Psoas muscle (tissue), 8 donors: ENCODE data around the gene LPP. TPM values are rescaled to one million over a fixed set of nuclear protein-coding genes. Genes with fewer than 3 reads are reported as not detected.

Experiments used
- ATAC-seq, 4 donors: fragments of 200-7000 bp; cut with Tn5 transposase; one replicate each; pipeline ENCODE4 v1.9.1; 2020; ENCODE audit warnings: moderate library complexity in 3 of 4, mild to moderate bottlenecking in 2 of 4
- DNase-seq, 2 donors: peaks; one replicate each; pipeline ENCODE4 v3.0.0-alpha.2; 2020
- H3K27ac ChIP-seq: fragments of 200-600 bp; one replicate; pipeline ENCODE4 v1.8.0; 2022
- H3K27me3 ChIP-seq, 3 donors: fragments of 200-600 bp in 1 of 3; one replicate each; pipeline versions ENCODE4 v1.6.1 to v1.8.0; 2013 to 2022; ENCODE audit warnings: low read length in 2 of 3, mild to moderate bottlenecking in 2 of 3, moderate library complexity in 1 of 3; ENCODE audit not compliant: insufficient read depth in 3 of 3
- H3K36me3 ChIP-seq, 2 donors: fragments of 200-600 bp in 1 of 2; one replicate each; pipeline versions ENCODE4 v1.6.1 to v1.8.0; 2013 to 2022; ENCODE audit warnings: low read depth in 1 of 2, mild to moderate bottlenecking in 1 of 2, moderate library complexity in 1 of 2; ENCODE audit not compliant: insufficient read depth in 1 of 2
- H3K4me1 ChIP-seq: fragments of 200-600 bp; one replicate; pipeline ENCODE4 v1.8.0; 2022
- H3K4me3 ChIP-seq: fragments of 200-600 bp; one replicate; pipeline ENCODE4 v1.8.0; 2022; ENCODE audit warnings: mild to moderate bottlenecking
- H3K9me3 ChIP-seq: fragments of 200-600 bp; one replicate; pipeline ENCODE4 v1.8.0; 2022
- CTCF ChIP-seq: fragments of 200-600 bp; IDR thresholded peaks from one replicate; pipeline ENCODE4 v1.8.0; 2022; ENCODE audit warnings: antibody characterized with exemption
- whole genome bisulfite sequencing, 3 donors: extraction: QIAGEN DNeasy Blood & Tissue Kit; methylation state at CpG; one replicate each; pipeline versions ENCODE4 v1.1.6 to v1.1.7; 2013; 5-methylcytosine and 5-hydroxymethylcytosine counted together
- intact Hi-C, 2 donors: fragments of 100-400 bp; cut with DNase I; formaldehyde crosslinking; loops; one replicate each; pipeline versions ENCODE4 v1.11.0 to v1.14.2; 2022
- polyA plus RNA-seq, 3 donors: library from polyadenylated mRNA; stranded (reverse); fragments of 200-250 nt; gene quantifications; one replicate each; pipeline ENCODE4 v1.2.3, GENCODE V29; 2013
- total RNA-seq, 4 donors: library from RNA; stranded (reverse); fragmentation: NEBNext Ultra II Directional in 2 of 4; extraction: Animal tissue kit (Norgen Biotek cat#: 25700) in 2 of 4; gene quantifications; one replicate each; pipeline versions ENCODE4 v1.2.1 to v1.2.4, GENCODE V29; 2021 to 2023
- donor health status: healthy with polysubstance abuse.
- donor health status: DM: no; HTN: no; CAD: no; lungs with moderate emphysema.
- donor health status: Bipolar disorder and iron deficiency.
- donor health status: healthy.
- donor health status: DM: yes; HTN: yes; CAD: no.
- donor health status: DM: no; HTN: no; CAD: no.
- donor health status: DM: no; HTN: no; CAD: no.
- donor health status: DM: yes; HTN: yes; CAD: no.

LPP gene
- total and polyA plus RNA-seq, 7 donors: 2.6 to 80.3 (median 42.8) TPM

GRCh38 chr3:188742755-188743550, 589.0 kb downstream of the LPP start:
- 57 to 81% (median 58%) methylated on average over 4 of the region's 4 CpGs for WGBS, 3 donors
- intact Hi-C loops: no loop called here
- peaks cover 23% of the 10 kb centered on the region for H3K4me1 ChIP-seq
- TF ChIP-seq CTCF: no peak
- no peaks in the 10 kb centered on the region for H3K36me3 ChIP-seq
- no peaks in the 10 kb centered on the region for H3K9me3 ChIP-seq
- DNase-seq (no peak), ATAC-seq (peak in 3 of 4 donors; percentile 23 to 60 (median 55))
- H3K4me3 ChIP-seq: no peak overlapping the region
- H3K27me3 ChIP-seq: no peaks in the 10 kb centered on the region
- H3K27ac ChIP-seq: no peak overlapping the region

GRCh38 chr3:188744166-188744565, 590.2 kb downstream of the LPP start:
- Histone ChIP-seq H3K36me3 (no peaks in the 10 kb centered on the region), H3K4me3 (no peak overlapping the region), H3K27me3 (no peaks in the 10 kb centered on the region), H3K4me1 (peaks cover 23% of the 10 kb centered on the region), H3K9me3 (no peaks in the 10 kb centered on the region), H3K27ac (no peak overlapping the region)
- no peak for DNase-seq
- intact Hi-C loops: loop anchor here in 1 of 2 donors (1.0 kb wide), 1 partner anchor 33 kb away; no protein-coding TSS in a partner anchor
- TF ChIP-seq CTCF: no peak
- 96 to 100% (median 99%) methylated on average over 2 of the region's 2 CpGs for whole genome bisulfite sequencing, 3 donors
- no peak for ATAC-seq

GRCh38 chr3:188745031-188745430, 591.1 kb downstream of the LPP start:
- Histone ChIP-seq H3K9me3 (no peaks in the 10 kb centered on the region), H3K4me3 (no peak overlapping the region), H3K4me1 (peaks cover 23% of the 10 kb centered on the region), H3K27me3 (no peaks in the 10 kb centered on the region), H3K36me3 (no peaks in the 10 kb centered on the region), H3K27ac (no peak overlapping the region)
- intact Hi-C loops: no loop called here
- no peak for TF ChIP-seq CTCF
- DNase-seq: no peak
- peak in 3 of 4 donors; percentile 68 to 78 (median 70) for ATAC-seq

GRCh38 chr3:188746291-188746783, 592.4 kb downstream of the LPP start:
- intact Hi-C loops: no loop called here
- no peak overlapping the region for H3K27ac ChIP-seq
- H3K4me3 ChIP-seq: no peak overlapping the region
- H3K9me3 ChIP-seq: no peaks in the 10 kb centered on the region
- WGBS, 3 donors: 92 to 96% (median 93%) methylated on average over 3 of the region's 3 CpGs
- DNase-seq (no peak), ATAC-seq (no peak)
- TF ChIP-seq CTCF: no peak
- H3K36me3 ChIP-seq: no peaks in the 10 kb centered on the region
- peaks cover 16% of the 10 kb centered on the region for H3K4me1 ChIP-seq
- H3K27me3 ChIP-seq: no peaks in the 10 kb centered on the region
